Loucy (cell line): ENCODE measurements around the gene ZNF316.

Source experiments
- EZH2phosphoT487 ChIP-seq: fragments of 200-600 bp; IDR thresholded peaks from 2 replicates; pipeline ENCODE4 v1.6.1; 2018; ENCODE audit warnings: antibody characterized with exemption, mild to moderate bottlenecking, moderate library complexity, borderline replicate concordance
- TF ChIP-seq, protein P1 (sequence below): fragments of 200-600 bp; sonication (generic); conservative IDR thresholded peaks from 2 replicates; pipeline ENCODE4 v1.5.1; 2014; ENCODE audit warnings: mild to moderate bottlenecking, antibody characterized with exemption, low read length

DNA sequence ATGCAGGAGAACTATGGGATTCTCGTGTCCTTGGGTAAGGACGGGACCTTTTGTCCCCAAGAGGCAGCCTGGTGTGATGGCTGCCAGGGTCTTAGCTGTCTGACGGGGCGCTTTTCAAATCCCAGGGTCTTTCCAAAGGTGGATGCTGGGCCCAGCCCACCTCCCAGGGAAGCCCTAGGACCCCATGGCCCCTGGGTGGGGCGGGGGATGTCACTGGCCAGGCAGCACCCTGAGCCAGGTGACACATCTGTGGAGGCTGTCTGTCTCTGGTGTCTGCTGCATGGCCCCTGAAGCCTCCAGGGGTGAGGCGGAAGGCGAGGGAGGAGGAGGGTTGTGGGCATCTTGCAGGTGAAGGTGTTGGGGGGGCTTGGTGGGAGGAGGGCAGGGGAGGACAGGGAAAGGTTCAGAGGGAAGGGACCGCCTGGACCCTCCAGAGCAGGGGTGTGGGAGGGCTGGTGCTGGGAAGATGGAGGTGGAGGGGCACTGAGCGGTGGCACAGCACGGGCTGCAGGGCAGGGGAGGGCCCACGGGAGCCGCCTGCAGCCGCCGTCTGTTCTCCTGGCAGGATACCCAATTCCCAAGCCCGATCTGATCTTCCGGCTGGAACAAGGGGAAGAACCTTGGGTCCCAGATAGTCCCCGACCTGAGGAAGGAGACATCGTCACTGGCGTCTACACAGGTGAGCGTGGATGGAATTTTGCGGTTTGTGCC lies 7.0 kb downstream of the ZNF316 start:
- TF ChIP-seq, protein P1, sequence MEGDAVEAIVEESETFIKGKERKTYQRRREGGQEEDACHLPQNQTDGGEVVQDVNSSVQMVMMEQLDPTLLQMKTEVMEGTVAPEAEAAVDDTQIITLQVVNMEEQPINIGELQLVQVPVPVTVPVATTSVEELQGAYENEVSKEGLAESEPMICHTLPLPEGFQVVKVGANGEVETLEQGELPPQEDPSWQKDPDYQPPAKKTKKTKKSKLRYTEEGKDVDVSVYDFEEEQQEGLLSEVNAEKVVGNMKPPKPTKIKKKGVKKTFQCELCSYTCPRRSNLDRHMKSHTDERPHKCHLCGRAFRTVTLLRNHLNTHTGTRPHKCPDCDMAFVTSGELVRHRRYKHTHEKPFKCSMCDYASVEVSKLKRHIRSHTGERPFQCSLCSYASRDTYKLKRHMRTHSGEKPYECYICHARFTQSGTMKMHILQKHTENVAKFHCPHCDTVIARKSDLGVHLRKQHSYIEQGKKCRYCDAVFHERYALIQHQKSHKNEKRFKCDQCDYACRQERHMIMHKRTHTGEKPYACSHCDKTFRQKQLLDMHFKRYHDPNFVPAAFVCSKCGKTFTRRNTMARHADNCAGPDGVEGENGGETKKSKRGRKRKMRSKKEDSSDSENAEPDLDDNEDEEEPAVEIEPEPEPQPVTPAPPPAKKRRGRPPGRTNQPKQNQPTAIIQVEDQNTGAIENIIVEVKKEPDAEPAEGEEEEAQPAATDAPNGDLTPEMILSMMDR: no peak
- no peak for TF ChIP-seq EZH2phosphoT487
